Measurements from ENCODE around the gene BRIP1.
"Not testable (repeated sequence)": the region's sequence is repeated elsewhere in the genome, so short reads cannot be mapped to it uniquely, and the experiment has no call there.

The BRIP1 gene

DNA sequence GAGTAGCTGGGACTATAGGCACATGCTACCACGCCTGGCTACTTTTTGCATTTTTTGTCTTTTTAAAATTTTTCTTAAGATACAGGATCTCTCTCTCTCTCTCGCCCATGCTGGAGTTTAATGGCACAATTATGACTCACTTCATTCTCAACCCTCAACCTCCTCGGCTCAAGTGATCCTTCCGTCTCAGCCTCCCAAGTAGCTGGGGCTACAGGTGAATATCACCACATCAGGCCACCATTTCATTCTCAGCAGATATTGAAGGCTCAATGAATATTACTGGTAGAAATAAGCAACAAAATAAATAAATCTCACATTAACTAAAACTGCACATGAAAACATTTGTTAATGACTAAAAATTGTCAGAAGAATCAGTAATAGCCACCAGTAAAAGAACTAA lies 41.7 kb downstream of the BRIP1 start:
- no peak for ATAC-seq
- TF ChIP-seq ZNF70 (CRISPR knock-in tag; IDR thresholded peaks at IDR 0.05) (no peak), TOX (CRISPR knock-in tag; IDR thresholded peaks at IDR 0.05; ENCODE audit: borderline replicate concordance) (no peak), TCF4 (CRISPR knock-in tag; IDR thresholded peaks at IDR 0.05; ENCODE audit: borderline replicate concordance) (no peak), GLIS3 (CRISPR knock-in tag; IDR thresholded peaks at IDR 0.05) (no peak), OSR1 (CRISPR knock-in tag; IDR thresholded peaks at IDR 0.05) (no peak), ESRRG (CRISPR knock-in tag; IDR thresholded peaks at IDR 0.05) (no peak), RARB (CRISPR knock-in tag; IDR thresholded peaks at IDR 0.05) (no peak), ISL1 (CRISPR knock-in tag; IDR thresholded peaks at IDR 0.05) (no peak), ZC3H10 (CRISPR knock-in tag; IDR thresholded peaks at IDR 0.05) (no peak), ZFP3 (CRISPR knock-in tag; IDR thresholded peaks at IDR 0.05) (no peak), CSDC2 (CRISPR knock-in tag; IDR thresholded peaks at IDR 0.05) (no peak), SNAI2 (CRISPR knock-in tag; IDR thresholded peaks at IDR 0.05) (no peak), BACH2 (CRISPR knock-in tag; IDR thresholded peaks at IDR 0.05; ENCODE audit: borderline replicate concordance) (no peak), ZFP30 (CRISPR knock-in tag; IDR thresholded peaks at IDR 0.05) (no peak), ZNF8 (CRISPR knock-in tag; IDR thresholded peaks at IDR 0.05) (no peak)
- TF ChIP-seq, protein P1, sequence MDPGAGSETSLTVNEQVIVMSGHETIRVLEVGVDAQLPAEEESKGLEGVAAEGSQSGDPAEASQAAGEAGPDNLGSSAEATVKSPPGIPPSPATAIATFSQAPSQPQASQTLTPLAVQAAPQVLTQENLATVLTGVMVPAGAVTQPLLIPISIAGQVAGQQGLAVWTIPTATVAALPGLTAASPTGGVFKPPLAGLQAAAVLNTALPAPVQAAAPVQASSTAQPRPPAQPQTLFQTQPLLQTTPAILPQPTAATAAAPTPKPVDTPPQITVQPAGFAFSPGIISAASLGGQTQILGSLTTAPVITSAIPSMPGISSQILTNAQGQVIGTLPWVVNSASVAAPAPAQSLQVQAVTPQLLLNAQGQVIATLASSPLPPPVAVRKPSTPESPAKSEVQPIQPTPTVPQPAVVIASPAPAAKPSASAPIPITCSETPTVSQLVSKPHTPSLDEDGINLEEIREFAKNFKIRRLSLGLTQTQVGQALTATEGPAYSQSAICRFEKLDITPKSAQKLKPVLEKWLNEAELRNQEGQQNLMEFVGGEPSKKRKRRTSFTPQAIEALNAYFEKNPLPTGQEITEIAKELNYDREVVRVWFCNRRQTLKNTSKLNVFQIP (CRISPR knock-in tag; IDR thresholded peaks at IDR 0.05; ENCODE audit: borderline replicate concordance, low read depth) = no peak
- TF ChIP-seq, protein P2, sequence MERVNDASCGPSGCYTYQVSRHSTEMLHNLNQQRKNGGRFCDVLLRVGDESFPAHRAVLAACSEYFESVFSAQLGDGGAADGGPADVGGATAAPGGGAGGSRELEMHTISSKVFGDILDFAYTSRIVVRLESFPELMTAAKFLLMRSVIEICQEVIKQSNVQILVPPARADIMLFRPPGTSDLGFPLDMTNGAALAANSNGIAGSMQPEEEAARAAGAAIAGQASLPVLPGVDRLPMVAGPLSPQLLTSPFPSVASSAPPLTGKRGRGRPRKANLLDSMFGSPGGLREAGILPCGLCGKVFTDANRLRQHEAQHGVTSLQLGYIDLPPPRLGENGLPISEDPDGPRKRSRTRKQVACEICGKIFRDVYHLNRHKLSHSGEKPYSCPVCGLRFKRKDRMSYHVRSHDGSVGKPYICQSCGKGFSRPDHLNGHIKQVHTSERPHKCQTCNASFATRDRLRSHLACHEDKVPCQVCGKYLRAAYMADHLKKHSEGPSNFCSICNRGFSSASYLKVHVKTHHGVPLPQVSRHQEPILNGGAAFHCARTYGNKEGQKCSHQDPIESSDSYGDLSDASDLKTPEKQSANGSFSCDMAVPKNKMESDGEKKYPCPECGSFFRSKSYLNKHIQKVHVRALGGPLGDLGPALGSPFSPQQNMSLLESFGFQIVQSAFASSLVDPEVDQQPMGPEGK (CRISPR knock-in tag; IDR thresholded peaks at IDR 0.05; ENCODE audit: borderline replicate concordance) = no peak
- TF ChIP-seq, protein P3, sequence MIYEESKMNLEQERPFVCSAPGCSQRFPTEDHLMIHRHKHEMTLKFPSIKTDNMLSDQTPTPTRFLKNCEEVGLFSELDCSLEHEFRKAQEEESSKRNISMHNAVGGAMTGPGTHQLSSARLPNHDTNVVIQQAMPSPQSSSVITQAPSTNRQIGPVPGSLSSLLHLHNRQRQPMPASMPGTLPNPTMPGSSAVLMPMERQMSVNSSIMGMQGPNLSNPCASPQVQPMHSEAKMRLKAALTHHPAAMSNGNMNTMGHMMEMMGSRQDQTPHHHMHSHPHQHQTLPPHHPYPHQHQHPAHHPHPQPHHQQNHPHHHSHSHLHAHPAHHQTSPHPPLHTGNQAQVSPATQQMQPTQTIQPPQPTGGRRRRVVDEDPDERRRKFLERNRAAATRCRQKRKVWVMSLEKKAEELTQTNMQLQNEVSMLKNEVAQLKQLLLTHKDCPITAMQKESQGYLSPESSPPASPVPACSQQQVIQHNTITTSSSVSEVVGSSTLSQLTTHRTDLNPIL (CRISPR knock-in tag; IDR thresholded peaks at IDR 0.05; ENCODE audit: low read depth) = no peak
- TF ChIP-seq, protein P4, sequence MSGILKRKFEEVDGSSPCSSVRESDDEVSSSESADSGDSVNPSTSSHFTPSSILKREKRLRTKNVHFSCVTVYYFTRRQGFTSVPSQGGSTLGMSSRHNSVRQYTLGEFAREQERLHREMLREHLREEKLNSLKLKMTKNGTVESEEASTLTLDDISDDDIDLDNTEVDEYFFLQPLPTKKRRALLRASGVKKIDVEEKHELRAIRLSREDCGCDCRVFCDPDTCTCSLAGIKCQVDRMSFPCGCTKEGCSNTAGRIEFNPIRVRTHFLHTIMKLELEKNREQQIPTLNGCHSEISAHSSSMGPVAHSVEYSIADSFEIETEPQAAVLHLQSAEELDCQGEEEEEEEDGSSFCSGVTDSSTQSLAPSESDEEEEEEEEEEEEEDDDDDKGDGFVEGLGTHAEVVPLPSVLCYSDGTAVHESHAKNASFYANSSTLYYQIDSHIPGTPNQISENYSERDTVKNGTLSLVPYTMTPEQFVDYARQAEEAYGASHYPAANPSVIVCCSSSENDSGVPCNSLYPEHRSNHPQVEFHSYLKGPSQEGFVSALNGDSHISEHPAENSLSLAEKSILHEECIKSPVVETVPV (CRISPR knock-in tag; IDR thresholded peaks at IDR 0.05) = no peak

DNA sequence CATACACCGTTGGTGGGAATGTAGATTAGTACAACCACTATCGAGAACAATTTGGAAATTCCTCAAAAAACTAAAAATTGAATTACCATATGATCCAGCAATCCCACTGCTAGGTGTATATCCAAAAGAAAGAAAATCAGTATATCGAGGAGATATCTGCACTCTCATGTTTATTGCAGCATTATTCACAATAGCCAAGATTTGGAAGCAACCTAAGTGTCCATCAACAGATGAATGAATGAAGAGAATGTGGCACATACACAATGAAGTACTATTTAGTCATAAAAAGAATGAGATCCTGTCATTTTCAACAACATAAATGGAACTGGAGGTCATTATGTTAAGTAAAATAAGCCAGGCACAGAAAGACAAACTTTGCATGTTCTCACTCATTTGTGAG lies 44.1 kb downstream of the BRIP1 start:
- not testable (repeated sequence) for ATAC-seq

DNA sequence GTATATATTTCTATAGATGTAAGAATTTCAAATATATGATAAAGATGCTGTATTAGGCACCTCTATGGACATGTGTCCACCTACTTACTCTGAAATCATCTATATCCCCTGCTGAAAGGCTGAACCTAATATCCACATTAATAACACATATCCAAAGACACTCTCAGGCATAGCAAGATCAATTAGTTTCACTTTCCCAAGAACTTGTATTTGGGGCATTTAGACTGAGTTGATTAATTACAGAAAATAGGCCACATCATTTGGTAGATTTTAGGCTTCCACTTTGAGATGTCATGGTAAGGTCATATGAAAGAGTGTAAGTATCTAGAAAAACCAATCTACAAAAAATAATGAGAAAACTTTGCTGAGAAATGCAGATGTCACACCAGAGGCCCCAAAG lies 45.1 kb downstream of the BRIP1 start:
- no peak for ATAC-seq
- TF ChIP-seq RARB (CRISPR knock-in tag; IDR thresholded peaks at IDR 0.05) (no peak), ZFP3 (CRISPR knock-in tag; IDR thresholded peaks at IDR 0.05) (no peak), ESRRG (CRISPR knock-in tag; IDR thresholded peaks at IDR 0.05) (no peak), CSDC2 (CRISPR knock-in tag; IDR thresholded peaks at IDR 0.05) (no peak), TCF4 (CRISPR knock-in tag; IDR thresholded peaks at IDR 0.05; ENCODE audit: borderline replicate concordance) (no peak), GLIS3 (CRISPR knock-in tag; IDR thresholded peaks at IDR 0.05) (no peak)
- TF ChIP-seq, protein P2 (CRISPR knock-in tag; IDR thresholded peaks at IDR 0.05; ENCODE audit: borderline replicate concordance) = no peak
- TF ChIP-seq, protein P4 (CRISPR knock-in tag; IDR thresholded peaks at IDR 0.05) = no peak

Measured in SK-N-SH treated with all-trans-retinoic acid at 6 μM for 48 hours (cell line).